ENCODE data around the gene WDR13.

DNA sequence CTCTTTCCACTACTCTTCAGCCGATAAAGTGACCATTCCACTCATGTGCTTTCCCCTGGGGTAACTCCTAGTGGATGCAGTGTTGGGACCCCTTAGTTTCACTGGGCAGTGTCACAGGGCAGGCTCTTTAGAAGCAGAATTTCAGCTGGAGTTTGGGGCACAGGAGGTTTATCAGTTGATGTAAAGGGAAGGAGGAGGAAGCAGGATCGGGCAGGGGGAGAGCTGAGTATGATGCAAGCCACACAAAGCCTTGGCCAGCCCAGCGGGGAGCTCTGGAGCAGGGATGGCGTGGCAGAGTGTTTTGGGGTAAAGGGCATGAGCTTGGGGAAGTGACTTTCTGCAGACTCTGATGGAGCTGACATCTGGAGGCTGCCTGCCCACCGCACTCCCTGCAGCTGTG is 19.3 kb downstream of the WDR13 start:
- TF ChIP-seq POLR2A (IDR thresholded peaks at IDR 0.05) = no peak
- TF ChIP-seq, protein P1, sequence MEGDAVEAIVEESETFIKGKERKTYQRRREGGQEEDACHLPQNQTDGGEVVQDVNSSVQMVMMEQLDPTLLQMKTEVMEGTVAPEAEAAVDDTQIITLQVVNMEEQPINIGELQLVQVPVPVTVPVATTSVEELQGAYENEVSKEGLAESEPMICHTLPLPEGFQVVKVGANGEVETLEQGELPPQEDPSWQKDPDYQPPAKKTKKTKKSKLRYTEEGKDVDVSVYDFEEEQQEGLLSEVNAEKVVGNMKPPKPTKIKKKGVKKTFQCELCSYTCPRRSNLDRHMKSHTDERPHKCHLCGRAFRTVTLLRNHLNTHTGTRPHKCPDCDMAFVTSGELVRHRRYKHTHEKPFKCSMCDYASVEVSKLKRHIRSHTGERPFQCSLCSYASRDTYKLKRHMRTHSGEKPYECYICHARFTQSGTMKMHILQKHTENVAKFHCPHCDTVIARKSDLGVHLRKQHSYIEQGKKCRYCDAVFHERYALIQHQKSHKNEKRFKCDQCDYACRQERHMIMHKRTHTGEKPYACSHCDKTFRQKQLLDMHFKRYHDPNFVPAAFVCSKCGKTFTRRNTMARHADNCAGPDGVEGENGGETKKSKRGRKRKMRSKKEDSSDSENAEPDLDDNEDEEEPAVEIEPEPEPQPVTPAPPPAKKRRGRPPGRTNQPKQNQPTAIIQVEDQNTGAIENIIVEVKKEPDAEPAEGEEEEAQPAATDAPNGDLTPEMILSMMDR (IDR thresholded peaks at IDR 0.05) = no peak
